ENCODE results near the gene SELENOV.
"Not testable (repeated sequence)": the region's sequence is repeated elsewhere in the genome, so short reads cannot be mapped to it uniquely, and the experiment has no call there.

The SELENOV gene

GRCh38 chr19:39514840-39515550, at the start of gene SELENOV:
Gene SELENOV, plus strand, starts transcription at chr19:39515139. Its CDS starts 74 bp downstream, at chr19:39515213.
- DNase-seq = no peak

- DNase-seq = no peak
These were observed 48.8 kb upstream of the SELENOV start for GRCh38 chr19:39465956-39466747.

- DNase-seq = no peak
These were observed 47.0 kb upstream of the SELENOV start for GRCh38 chr19:39467941-39468340.

- DNase-seq = no peak
These were observed 45.9 kb upstream of the SELENOV start for GRCh38 chr19:39469036-39469435.

GRCh38 chr19:39469567-39469966, 45.4 kb upstream of the SELENOV start:
- DNase-seq = no peak

- DNase-seq = no peak
These were observed 44.1 kb upstream of the SELENOV start for GRCh38 chr19:39470724-39471339.

- DNase-seq = no peak
These were observed 43.0 kb upstream of the SELENOV start for GRCh38 chr19:39471756-39472536.

- no peak for DNase-seq
These were observed 42.0 kb upstream of the SELENOV start for GRCh38 chr19:39472746-39473442.

- no peak for DNase-seq
These were observed 41.4 kb upstream of the SELENOV start for GRCh38 chr19:39473443-39473960.

GRCh38 chr19:39474139-39474620, 40.8 kb upstream of the SELENOV start:
- DNase-seq = peak; percentile 47

- DNase-seq = no peak
These were observed 39.2 kb upstream of the SELENOV start for GRCh38 chr19:39475748-39476147.

GRCh38 chr19:39479319-39479801, 35.6 kb upstream of the SELENOV start:
- not testable (repeated sequence) for DNase-seq

GRCh38 chr19:39479916-39480315, 35.0 kb upstream of the SELENOV start:
- DNase-seq = no peak

GRCh38 chr19:39480337-39481228, 34.4 kb upstream of the SELENOV start, which contains the start of gene TIMM50:
Gene TIMM50, plus strand, starts transcription at chr19:39480838. Its CDS starts 16 bp downstream, at chr19:39480854.
- peak; percentile 96 for DNase-seq

- DNase-seq = no peak
These were observed 33.8 kb upstream of the SELENOV start for GRCh38 chr19:39481229-39481545.

GRCh38 chr19:39481676-39482075, 33.3 kb upstream of the SELENOV start:
- DNase-seq = no peak

GRCh38 chr19:39483141-39483540, 31.8 kb upstream of the SELENOV start:
- DNase-seq = no peak

GRCh38 chr19:39489756-39490155, 25.2 kb upstream of the SELENOV start:
- DNase-seq = no peak

- no peak for DNase-seq
These were observed 22.7 kb upstream of the SELENOV start for GRCh38 chr19:39492225-39492624.

GRCh38 chr19:39492788-39493187, 22.2 kb upstream of the SELENOV start:
- no peak for DNase-seq

GRCh38 chr19:39494661-39495060, 20.3 kb upstream of the SELENOV start:
- DNase-seq = no peak

All from NCI-H1694 (cell line).